Activated gamma-delta T cell treated with Interleukin-2 at 50 U/mL for 16 hours (primary cell): Measurements from ENCODE around the gene TM4SF5.

Experiments used
- DNase-seq: peaks from one replicate; pipeline ENCODE4 v3.0.0-alpha.2; 2020

Gene TM4SF5

DNA sequence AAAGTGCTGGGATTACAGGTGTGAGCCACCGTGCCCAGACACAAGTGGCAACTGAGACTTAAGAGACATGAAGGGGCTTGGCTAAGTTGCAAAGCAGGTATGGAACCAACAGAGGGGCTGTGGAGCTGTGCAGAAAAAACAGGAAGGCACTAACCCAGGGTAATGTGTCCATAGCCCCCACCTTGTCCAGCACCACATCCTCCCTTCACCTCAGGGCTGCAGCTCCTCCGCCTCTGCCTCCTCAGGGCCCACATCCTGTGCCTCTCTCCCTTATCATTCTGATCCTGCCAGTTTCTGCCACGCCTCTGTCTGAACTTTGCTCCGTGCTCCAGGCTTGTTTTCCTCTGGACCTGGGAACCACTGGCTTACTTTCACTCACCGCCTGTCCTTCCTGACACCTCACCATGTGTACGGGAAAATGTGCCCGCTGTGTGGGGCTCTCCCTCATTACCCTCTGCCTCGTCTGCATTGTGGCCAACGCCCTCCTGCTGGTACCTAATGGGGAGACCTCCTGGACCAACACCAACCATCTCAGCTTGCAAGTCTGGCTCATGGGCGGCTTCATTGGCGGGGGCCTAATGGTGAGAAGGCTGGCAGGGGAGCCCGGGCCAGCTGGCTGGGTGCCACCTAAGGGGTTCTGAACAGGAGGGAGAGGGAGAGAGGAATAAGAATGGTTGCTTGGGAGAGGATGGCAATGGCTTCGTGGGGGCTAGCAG, at the start of gene TM4SF5:
TSS of gene TM4SF5 (plus strand) at position 368 of the 716 bp plus-strand sequence. CDS start at position 405, 37 bp downstream.
- no peak for DNase-seq

DNA sequence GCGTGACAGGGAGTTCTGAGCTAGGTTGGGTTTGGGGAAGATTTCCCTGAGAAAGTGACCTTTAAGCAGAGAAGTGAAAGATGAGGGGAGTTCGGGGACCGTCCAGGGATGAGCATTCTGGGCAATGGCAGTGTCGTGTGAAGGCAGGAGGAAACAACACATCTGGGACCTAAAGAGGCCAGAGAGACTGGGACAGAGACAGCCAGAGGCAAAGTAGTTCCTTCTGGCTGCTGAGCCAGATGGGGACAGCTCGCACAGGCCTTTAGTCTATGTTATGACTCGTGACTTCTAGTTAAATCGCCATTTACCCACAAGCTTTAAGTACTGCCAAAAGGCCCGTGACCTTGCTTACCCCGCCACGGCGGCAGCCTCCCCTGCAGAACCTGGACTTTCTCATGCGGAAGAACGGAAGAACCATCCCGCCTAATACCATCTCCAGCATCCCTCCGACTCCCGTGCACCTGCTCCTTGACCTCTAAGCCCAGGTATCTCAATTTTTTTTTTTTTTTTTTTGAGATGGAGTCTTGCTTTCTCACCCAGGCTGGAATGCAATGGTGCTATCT, 48.9 kb upstream of the TM4SF5 start:
- no peak for DNase-seq

GRCh38 chr17:4724650-4725049, 47.0 kb upstream of the TM4SF5 start:
- DNase-seq: no peak

DNA sequence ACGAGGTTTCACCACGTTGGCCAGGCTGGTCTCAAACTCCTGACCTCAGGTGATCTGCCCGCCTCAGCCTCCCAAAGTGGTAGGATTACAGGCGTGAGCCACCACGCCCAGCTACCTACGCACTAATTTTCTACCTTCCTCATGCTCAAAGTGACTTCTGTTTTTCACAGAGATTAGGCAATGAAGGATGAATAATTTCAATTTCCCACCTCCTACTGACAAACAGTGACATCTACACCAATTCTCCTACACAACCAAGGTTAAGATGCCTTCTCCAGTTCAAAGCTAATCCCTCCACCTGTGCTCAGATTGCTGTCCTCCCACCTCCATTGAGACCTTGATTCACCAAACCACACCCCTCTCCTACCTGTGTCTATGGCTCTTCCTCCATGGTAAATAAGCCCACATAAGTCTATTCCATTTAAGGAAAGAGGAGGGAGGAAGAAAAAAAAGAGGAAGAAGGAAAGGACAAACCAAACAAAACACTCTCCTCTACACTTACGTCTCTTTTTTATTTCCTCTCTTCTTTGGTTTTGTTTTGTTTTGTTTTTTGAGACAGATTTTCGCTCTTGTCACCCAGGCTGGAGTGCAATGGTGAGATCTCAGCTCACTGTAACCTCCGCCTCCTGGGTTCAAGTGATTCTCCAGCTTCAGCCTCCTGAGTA, 45.9 kb upstream of the TM4SF5 start:
- no peak for DNase-seq

DNA sequence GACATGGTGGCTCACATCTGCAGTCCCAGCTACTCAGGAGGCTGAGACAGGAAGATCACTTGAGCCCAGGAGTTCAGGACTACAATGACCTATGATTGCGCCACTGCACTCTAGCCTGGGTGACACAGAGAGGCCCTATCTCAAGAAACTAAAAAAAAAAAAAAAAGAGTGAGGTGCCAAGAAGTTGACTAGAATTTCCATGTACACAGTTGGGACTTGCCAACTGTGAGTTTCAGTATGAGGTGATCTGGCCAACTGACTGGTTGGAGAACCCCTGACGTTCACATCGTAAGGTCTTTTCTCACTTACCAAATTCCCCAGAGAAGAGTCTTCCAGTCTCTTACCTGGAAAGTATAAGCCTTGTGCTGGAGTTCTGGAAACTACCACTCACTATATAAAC, 43.6 kb upstream of the TM4SF5 start:
- DNase-seq: no peak

DNA sequence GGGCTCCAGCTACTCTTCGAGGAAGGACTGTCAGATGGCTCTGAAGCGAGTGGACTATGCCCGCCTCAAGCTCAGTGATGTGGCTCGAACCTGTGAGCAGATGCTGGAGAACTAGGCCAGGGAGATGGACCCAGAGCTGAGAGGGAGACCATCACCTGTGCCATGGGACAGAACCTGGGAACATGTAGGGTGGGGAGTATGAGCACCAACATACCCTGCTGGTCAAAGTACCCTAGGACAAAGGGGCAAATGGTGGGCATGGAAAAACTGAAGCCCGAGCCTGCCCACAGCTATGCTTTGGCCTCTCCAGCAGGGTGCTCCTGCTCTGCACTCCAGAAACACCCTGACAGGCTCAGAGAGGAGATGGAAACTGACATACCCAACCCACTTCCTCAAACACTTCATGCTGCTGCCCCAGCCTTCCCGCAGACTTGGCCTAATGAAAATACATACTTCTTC, 38.6 kb upstream of the TM4SF5 start:
- DNase-seq: no peak

DNA sequence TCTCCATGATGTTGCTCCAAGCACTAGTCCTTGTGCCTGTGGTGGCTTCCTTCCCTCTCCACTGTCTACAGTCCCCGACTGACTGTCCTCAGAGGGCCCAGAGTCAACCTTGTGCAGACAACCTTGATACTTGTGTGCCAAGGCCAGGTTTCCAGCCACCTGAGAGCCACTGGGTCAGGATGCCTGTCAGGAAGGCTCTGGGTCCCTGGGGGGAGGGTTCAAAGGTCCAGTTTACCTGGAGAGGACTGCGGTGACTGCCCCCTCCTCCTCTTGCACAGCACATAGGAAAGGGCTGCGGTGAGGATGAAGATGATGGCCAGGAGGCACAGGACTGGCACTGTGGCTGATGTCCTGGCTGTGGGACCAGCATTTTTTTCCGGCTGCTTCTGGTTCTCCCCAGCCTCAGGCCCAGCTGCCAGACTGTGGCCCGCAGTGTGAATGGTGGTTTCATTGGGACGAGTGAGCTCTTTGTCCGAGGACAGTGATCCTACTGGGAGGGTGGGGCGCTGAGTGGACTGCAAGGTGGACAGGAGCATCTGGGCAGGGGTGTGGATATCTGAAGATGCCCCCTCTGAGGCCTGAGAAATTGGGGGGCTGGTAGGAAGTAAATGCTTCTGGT, 36.7 kb upstream of the TM4SF5 start:
- DNase-seq: no peak

DNA sequence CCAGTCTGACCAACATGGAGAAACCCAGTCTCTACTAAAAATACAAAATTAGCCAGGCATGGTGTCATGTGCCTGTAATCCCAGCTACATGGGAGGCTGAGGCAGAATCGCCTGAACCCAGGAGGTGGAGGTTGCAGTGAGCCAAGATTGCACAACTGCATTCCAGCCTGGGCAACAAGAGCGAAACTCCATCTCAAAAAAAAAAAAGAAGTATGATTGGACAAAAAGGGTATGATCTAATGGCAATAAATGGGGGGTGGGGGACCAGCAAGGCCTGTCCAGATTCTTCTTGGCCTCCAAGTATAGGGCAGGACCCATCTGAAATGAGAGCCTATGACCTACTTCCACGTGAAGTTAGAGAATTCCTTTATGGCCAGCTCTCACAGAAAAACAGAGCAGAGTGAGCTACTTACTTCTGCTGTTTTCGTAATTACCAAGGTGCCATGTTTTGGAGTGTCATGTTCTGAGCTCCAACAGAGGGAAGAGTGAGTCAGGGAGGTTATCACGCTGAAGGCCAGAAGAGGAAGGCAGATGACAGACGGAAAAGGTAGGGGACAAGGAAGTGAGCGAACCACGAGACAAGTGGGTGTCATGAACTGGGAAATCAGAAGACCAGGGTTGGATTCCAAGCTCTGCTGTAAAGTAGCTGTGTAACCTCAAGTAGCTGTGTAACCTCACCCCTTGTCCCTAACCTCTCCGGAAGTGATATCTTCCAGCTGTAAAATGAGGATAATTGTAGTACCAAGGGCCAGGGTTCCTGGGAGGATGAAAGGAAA, 35.6 kb upstream of the TM4SF5 start:
- no peak for DNase-seq

DNA sequence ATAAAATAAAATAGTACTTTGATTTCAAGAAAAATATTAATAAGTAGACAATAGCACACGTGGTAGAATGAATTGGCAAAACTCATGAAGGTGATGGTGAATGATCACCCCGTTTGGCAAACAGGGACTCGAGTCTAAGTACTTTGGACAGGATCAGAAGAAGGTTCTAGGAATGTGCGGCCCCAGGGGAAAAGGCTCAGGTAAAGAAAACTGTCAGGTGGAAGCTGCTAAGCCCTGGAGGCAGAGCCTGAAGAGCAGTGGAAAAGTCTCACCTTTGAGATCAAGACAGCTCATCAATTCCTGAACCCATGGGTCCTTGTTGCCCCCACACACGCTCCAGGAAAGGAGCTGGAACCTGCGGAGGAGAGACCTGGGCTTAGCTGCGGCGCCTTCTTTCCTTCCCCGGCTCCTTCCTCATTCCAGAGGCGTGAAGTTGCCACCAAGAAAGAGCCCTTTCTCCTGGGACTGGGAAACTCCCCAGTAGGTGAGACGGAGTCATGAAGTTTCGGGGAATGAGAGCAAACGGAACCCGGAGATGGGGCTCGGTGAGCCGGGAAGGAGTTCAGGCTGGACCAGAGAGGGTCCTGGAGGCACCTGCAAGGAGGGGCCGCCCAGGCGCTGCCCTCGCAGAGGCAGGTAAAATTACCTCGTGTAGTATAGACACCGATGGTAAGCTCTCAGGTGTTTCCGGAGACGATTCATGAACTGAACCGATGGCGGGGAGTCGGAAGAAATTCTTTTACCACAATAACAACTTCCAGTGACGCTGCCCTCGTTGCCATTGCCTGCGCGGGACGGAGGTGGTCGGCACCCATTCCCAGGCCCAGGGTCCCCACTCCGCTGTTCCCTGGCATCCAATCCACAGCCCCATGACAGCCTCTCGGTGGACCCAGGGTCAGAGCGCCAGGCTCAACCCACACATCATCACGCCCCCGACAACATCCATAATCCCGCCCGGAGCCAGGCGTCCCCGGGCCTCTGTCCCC, 33.3 kb upstream of the TM4SF5 start:
- no peak for DNase-seq

- peak; percentile 50 for DNase-seq
Observed at GRCh38 chr17:4739122-4740024, 32.3 kb upstream of the TM4SF5 start, which contains the start of the genes CXCL16 and ZMYND15. Gene CXCL16 (minus strand): TSS chr17:4739928. CDS start chr17:4739339, 589 bp downstream. Gene ZMYND15 (plus strand): TSS chr17:4739833. CDS start chr17:4740549, 716 bp downstream.

DNA sequence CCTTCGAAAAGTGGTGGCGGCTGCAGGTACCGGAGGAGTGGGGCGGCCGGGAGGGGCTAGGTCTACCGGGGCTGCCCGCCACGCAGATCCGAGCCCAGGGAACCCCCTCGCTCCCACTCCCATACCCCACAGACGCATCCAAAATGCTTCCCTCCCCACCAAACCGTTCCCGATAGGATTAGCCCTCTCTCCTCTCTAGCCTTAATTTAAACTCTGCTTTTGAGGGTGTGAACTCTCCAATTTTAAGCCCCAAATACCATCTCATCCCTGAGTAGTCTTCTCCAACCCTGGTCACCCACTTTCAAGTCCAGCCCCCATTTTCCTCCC, 31.7 kb upstream of the TM4SF5 start:
- DNase-seq: no peak

- DNase-seq: no peak
Observed at GRCh38 chr17:4740584-4740983, 31.1 kb upstream of the TM4SF5 start.

DNA sequence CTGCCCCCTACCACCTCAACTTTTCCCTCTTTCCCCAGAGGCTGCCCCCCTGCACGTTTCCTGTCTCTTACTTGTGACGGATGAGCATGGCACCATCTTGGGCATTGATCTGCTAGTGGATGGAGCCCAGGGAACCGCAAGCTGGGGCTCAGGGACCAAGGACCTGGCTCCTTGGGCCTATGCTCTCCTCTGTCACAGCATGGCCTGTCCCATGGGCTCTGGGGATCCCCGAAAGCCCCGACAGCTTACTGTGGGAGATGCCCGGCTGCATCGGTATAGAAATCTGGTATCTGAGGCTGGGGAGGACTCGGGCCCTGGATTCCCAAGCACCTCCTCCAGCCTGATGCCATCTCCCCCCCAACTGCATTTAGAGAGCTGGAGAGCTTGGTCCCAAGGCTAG, 30.1 kb upstream of the TM4SF5 start:
- DNase-seq: no peak

- DNase-seq: no peak
Observed at GRCh38 chr17:4742133-4742532, 29.6 kb upstream of the TM4SF5 start.

DNA sequence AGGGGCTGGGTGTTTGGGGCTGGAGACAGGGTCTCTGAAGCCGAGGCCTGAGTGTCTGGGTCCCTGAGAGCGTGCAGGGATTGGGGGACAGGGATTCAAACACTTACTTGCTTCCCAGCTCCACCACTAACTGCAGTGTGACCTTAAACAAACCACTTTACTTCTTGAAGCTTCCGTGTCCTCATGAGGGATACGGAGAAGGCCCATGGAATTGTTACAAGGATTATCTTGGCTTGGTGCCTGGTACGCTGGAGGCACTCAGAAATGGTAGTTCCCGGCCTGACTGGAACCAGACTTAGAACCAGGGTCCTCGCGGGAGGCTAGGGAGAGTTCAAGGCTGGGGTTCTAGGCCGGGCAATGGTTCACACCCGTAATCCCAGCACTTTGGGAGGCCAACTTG, 29.1 kb upstream of the TM4SF5 start:
- DNase-seq: no peak

DNA sequence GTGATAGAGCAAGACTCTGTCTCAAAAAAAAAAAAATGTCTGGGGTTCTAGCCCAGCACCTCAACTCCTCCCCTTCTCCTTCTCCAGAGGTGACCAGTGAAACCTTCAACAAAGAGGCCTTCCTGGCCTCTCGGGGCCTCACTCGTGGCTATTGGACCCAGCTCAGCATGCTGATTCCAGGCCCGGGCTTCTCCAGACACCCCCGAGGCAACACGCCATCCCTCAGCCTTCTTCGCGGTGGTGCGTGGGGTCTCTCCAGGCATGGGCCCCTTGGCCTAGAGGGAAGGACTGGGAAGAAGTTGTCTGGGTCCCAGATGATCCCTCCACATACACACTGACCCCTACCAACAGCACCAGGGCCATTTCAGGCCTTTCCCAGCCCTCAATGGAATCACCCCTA, 28.5 kb upstream of the TM4SF5 start:
- no peak for DNase-seq

GRCh38 chr17:4743898-4744297, 27.8 kb upstream of the TM4SF5 start:
- DNase-seq: no peak

GRCh38 chr17:4744999-4745969, 26.4 kb upstream of the TM4SF5 start:
- DNase-seq: no peak

GRCh38 chr17:4747847-4748246, 23.8 kb upstream of the TM4SF5 start:
- peak; percentile 21 for DNase-seq
